Esophagus mucosa (tissue), 1 donor: ENCODE measurements around the gene RETN. TPM values are rescaled to one million over a fixed set of nuclear protein-coding genes. Genes with fewer than 3 reads are reported as not detected.

Experiments used
- ATAC-seq: fragments of 200-7000 bp; cut with Tn5 transposase; one replicate; pipeline ENCODE4 v1.9.1; 2020
- total RNA-seq: library from RNA; stranded (reverse); gene quantifications from one replicate; pipeline ENCODE4 v1.2.4, GENCODE V29; 2023
- donor health status: DM: yes; HTN: yes; CAD: no.

Gene RETN
- total RNA-seq, 1 donor from 2014 or later, result not detected

GRCh38 chr19:7709932-7710460, 41.1 kb downstream of the RETN start:
- no peak for ATAC-seq

GRCh38 chr19:7710616-7711015, 41.8 kb downstream of the RETN start:
- no peak for ATAC-seq

- no peak for ATAC-seq
These were observed 46.8 kb downstream of the RETN start for GRCh38 chr19:7715671-7716070.

- ATAC-seq, result no peak
These were observed 47.9 kb downstream of the RETN start for GRCh38 chr19:7716762-7717161.

- ATAC-seq, result no peak
These were observed 49.8 kb downstream of the RETN start for GRCh38 chr19:7718668-7719067.

Other genes starting within 250 kb of the RETN start
- 4.8 TPM for gene PEX11G, start 180.0 kb upstream of the RETN start, total RNA-seq
- 11.2 TPM for gene ZNF358, start 152.9 kb upstream of the RETN start, total RNA-seq
- 9.2 TPM for gene MCOLN1, start 146.4 kb upstream of the RETN start, total RNA-seq
- 48.1 TPM for gene PNPLA6, start 133.3 kb upstream of the RETN start, total RNA-seq
- gene CAMSAP3, start 73.2 kb upstream of the RETN start, total RNA-seq, result 21.2 TPM
- 17.9 TPM for gene XAB2, start 39.5 kb upstream of the RETN start, total RNA-seq
- 91.7 TPM for gene PET100, start 39.3 kb upstream of the RETN start, total RNA-seq
- gene PCP2, start 35.3 kb upstream of the RETN start, total RNA-seq, result not detected
- gene STXBP2, start 31.9 kb upstream of the RETN start, total RNA-seq, result 62.7 TPM
- gene MCEMP1, start 8.0 kb downstream of the RETN start, total RNA-seq, result 0.24 TPM
- gene TRAPPC5, start 11.8 kb downstream of the RETN start, total RNA-seq, result 127 TPM
- gene FCER2, start 33.1 kb downstream of the RETN start, total RNA-seq, result 0.20 TPM
- not detected for gene CLEC4G, start 63.1 kb downstream of the RETN start, total RNA-seq
- gene CD209, start 78.5 kb downstream of the RETN start, total RNA-seq, result 0.32 TPM
- not detected for gene CLEC4M, start 94.2 kb downstream of the RETN start, total RNA-seq
- gene EVI5L, start 161.2 kb downstream of the RETN start, total RNA-seq, result 9.6 TPM
- 0.04 TPM for gene PRR36, start 205.3 kb downstream of the RETN start, total RNA-seq
- gene LRRC8E, start 219.5 kb downstream of the RETN start, total RNA-seq, result 11.6 TPM
- gene MAP2K7, start 234.8 kb downstream of the RETN start, total RNA-seq, result 15.4 TPM
- 0.72 TPM for gene TGFBR3L, start 245.8 kb downstream of the RETN start, total RNA-seq